Sigmoid colon (tissue), 7 donors: ENCODE results near the gene MBOAT7. TPM values are rescaled to one million over a fixed set of nuclear protein-coding genes. Genes with fewer than 3 reads are reported as not detected.

Source experiments
- DNase-seq: peaks from one replicate; pipeline ENCODE4 v3.0.0-alpha.2; 2019
- H3K27ac ChIP-seq, 4 donors: fragments of 200-600 bp; sonication (generic); one replicate each; pipeline ENCODE4 v1.5.1; 2016 to 2019; ENCODE audit warnings: mild to moderate bottlenecking in 1 of 4
- H3K27me3 ChIP-seq, 3 donors: fragments of 200-600 bp; sonication (generic); one replicate each; pipeline ENCODE4 v1.5.1; 2019; ENCODE audit warnings: mild to moderate bottlenecking in 1 of 3
- H3K36me3 ChIP-seq, 4 donors: fragments of 200-600 bp; sonication (generic); one replicate each; pipeline ENCODE4 v1.5.1; 2016 to 2019
- H3K4me1 ChIP-seq, 4 donors: fragments of 200-600 bp; sonication (generic); one replicate each; pipeline ENCODE4 v1.5.1; 2017 to 2019
- H3K4me3 ChIP-seq, 4 donors: fragments of 200-600 bp; sonication (generic); one replicate each; pipeline ENCODE4 v1.5.1; 2017 to 2019; ENCODE audit warnings: mild to moderate bottlenecking in 2 of 4, moderate library complexity in 1 of 4
- H3K9me3 ChIP-seq, 4 donors: fragments of 200-600 bp in 3 of 4; sonication (generic) in 3 of 4; one replicate each; pipeline versions ENCODE4 v1.5.1 to v1.6.1; 2013 to 2019
- CTCF ChIP-seq, 4 experiments: fragments of 450-650 bp in 3 of 4; fragments of 200-600 bp in 1 of 4; IDR thresholded peaks; one replicate each; pipeline ENCODE4 v1.5.1; 2016 to 2019; ENCODE audit warnings: antibody characterized with exemption in 4 of 4, mild to moderate bottlenecking in 3 of 4, moderate library complexity in 2 of 4
- EP300 ChIP-seq, 4 donors: sonication (generic); formaldehyde crosslinking; IDR thresholded peaks; one replicate each; pipeline ENCODE4 v1.6.1; 2017; ENCODE audit warnings: antibody characterized with exemption in 4 of 4
- POLR2A ChIP-seq, 2 donors: fragments of 450-650 bp; IDR thresholded peaks; one replicate each; pipeline ENCODE4 v1.6.1; 2016; ENCODE audit warnings: antibody characterized with exemption in 2 of 2, mild to moderate bottlenecking in 2 of 2, moderate library complexity in 2 of 2
- POLR2AphosphoS5 ChIP-seq, 4 donors: sonication (generic); formaldehyde crosslinking; IDR thresholded peaks; one replicate each; pipeline ENCODE4 v1.6.1; 2017; ENCODE audit warnings: antibody characterized with exemption in 4 of 4
- WGBS, 2 donors: extraction: QIAGEN DNeasy Blood & Tissue Kit; methylation state at CpG; one replicate each; pipeline ENCODE4 v1.1.7; 2013; 5-methylcytosine and 5-hydroxymethylcytosine counted together
- intact Hi-C: fragments of 100-400 bp; cut with DNase I; formaldehyde crosslinking; loops from one replicate; pipeline ENCODE4 v1.15.1; 2023
- polyA plus RNA-seq, 3 donors: library from polyadenylated mRNA; stranded (reverse); fragments of 200-250 nt; gene quantifications; one replicate each; pipeline ENCODE4 v1.2.3, GENCODE V29; 2013
- total RNA-seq, 4 donors: library from RNA; depleted of rRNA; stranded (reverse); fragments of >200 nt; gene quantifications; one replicate each; pipeline ENCODE4 v1.1.0, GENCODE V29; 2016
- donor health status: healthy with polysubstance abuse.
- donor health status: Bipolar disorder and iron deficiency.
- donor health status: healthy.

The MBOAT7 gene
- total and polyA plus RNA-seq, 7 donors, result 15.0 to 79.7 (median 29.3) TPM

GRCh38 chr19:54193011-54193410, 3.6 kb upstream of the MBOAT7 start:
- peak overlapping the region in 2 of 4 donors; percentile 94 to 97 for H3K27ac ChIP-seq

DNA sequence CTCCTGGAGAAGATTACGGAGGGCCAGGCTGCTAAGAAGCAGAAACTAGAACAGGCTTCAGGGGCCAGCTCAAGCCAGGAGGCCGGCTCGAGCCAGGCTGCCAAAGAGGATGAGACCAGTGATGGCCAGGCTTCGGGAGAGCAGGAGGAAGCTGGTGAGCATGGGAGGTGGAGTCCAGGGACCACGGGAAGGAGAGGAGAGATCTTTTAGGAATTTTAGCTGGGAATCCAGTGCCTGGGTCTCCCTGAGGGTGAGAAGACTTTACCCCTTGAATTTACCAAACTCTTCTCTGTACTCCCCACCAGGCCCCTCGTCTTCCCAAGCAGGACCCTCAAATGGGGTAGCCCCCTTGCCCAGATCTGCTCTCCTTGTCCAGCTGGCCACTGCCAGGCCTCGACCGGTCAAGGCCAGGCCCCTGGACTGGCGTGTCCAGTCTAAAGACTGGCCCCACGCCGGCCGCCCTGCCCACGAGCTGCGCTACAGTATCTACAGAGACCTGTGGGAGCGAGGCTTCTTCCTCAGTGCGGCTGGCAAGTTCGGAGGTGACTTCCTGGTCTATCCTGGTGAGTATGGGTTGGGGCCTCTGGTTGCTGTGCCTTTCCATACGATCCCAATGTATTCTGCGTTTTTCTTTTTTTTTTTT, 2.6 kb upstream of the MBOAT7 start:
- DNase-seq, result no peak
- intact Hi-C loops, result loop anchor here (10.0 kb wide), 1 partner anchor 923 kb away; the partner anchor contains the start of gene PPP1R12C

More at GRCh38 chr19:54193011-54193410, 3.6 kb upstream of the MBOAT7 start:
- Histone ChIP-seq H3K4me3 (no peak overlapping the region), H3K36me3 (peaks cover 0 to 16% (median 4%) of the 10 kb centered on the region in 4 donors), H3K27me3 (no peaks in the 10 kb centered on the region), H3K4me1 (peaks cover 0 to 27% (median 24%) of the 10 kb centered on the region in 4 donors), H3K9me3 (no peaks in the 10 kb centered on the region)
- TF ChIP-seq CTCF (IDR thresholded peaks at IDR 0.05) (no peak), EP300 (IDR thresholded peaks at IDR 0.05) (no peak), POLR2AphosphoS5 (IDR thresholded peaks at IDR 0.05) (no peak), POLR2A (IDR thresholded peaks at IDR 0.05) (no peak)
- intact Hi-C loops, result loop anchor here (10.0 kb wide), 1 partner anchor 922 kb away; the partner anchor contains the start of gene PPP1R12C
- WGBS, 2 donors, result 94 to 96% methylated on average over 11 of the region's 11 CpGs
- DNase-seq, result no peak

GRCh38 chr19:54191011-54191810, 1.8 kb upstream of the MBOAT7 start, which contains the start of gene TSEN34:
TSEN34 (plus strand) TSS chr19:54191308; CDS start chr19:54191365, 57 bp downstream.
- H3K27me3 ChIP-seq, result no peaks in the 10 kb centered on the region
- peaks cover 0 to 27% (median 4%) of the 10 kb centered on the region in 4 donors for H3K36me3 ChIP-seq
- TF ChIP-seq EP300 (IDR thresholded peaks at IDR 0.05) (no peak), POLR2AphosphoS5 (IDR thresholded peaks at IDR 0.05) (peak; percentile 66 to 90 (median 82)), POLR2A (IDR thresholded peaks at IDR 0.05) (peak; percentile 18 to 48), CTCF (IDR thresholded peaks at IDR 0.05) (no peak)
- WGBS, 2 donors, result 1% methylated on average over 77 of the region's 77 CpGs
- peak; percentile 81 for DNase-seq
- peaks cover 0 to 28% (median 26%) of the 10 kb centered on the region in 4 donors for H3K4me1 ChIP-seq
- no peaks in the 10 kb centered on the region for H3K9me3 ChIP-seq
- peak within 1 kb of the TSS; percentile 54 to 95 (median 88) for H3K4me3 ChIP-seq
- intact Hi-C loops, result loop anchor here (10.0 kb wide), 1 partner anchor 924 kb away; the partner anchor contains the start of gene PPP1R12C
- peak within 1 kb of the TSS; percentile 94 to 99 (median 98) for H3K27ac ChIP-seq

More for the DNA sequence above, 2.6 kb upstream of the MBOAT7 start:
- H3K36me3 ChIP-seq, result peaks cover 0 to 20% (median 4%) of the 10 kb centered on the region in 4 donors
- H3K9me3 ChIP-seq, result no peaks in the 10 kb centered on the region
- peak overlapping the region; percentile 94 to 99 (median 98) for H3K27ac ChIP-seq
- peak overlapping the region; percentile 54 to 95 (median 88) for H3K4me3 ChIP-seq
- no peaks in the 10 kb centered on the region for H3K27me3 ChIP-seq
- TF ChIP-seq POLR2AphosphoS5 (IDR thresholded peaks at IDR 0.05) (no peak), POLR2A (IDR thresholded peaks at IDR 0.05) (no peak), EP300 (IDR thresholded peaks at IDR 0.05) (no peak), CTCF (IDR thresholded peaks at IDR 0.05) (no peak)
- 63 to 69% methylated on average over 19 of the region's 19 CpGs for WGBS, 2 donors
- H3K4me1 ChIP-seq, result peaks cover 0 to 28% (median 26%) of the 10 kb centered on the region in 4 donors

DNA sequence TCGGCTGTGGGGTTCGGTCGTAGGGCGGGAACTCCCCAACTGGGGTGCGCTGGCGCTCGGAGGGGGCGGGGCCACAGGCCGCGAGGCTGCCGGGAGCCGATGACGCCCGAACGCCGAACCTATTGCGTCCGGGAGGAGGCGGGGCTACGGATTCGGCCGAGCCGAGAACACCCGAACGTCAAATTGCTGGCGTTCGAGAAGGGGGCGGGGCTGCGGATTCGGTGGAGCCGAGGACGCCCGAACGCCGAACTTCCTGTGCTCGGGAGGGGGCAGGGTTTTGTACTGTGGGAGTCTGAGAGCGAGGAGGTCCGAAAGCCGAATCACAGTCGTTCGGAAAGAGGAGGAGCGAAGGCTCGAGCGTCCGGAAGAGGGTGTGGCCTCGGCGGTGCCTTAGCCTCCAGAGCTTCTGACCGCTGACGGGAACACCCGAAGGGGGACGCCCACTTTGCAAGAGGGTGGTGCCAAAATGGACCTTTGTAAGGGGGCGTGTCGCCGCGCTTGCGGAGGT, 1.2 kb upstream of the MBOAT7 start:
- WGBS, 2 donors, result 0% methylated on average over 56 of the region's 56 CpGs
- Histone ChIP-seq H3K4me3 (peak overlapping the region; percentile 54 to 95 (median 88)), H3K27me3 (no peaks in the 10 kb centered on the region), H3K9me3 (no peaks in the 10 kb centered on the region), H3K27ac (peak overlapping the region; percentile 94 to 99 (median 98)), H3K4me1 (peaks cover 0 to 28% (median 26%) of the 10 kb centered on the region in 4 donors), H3K36me3 (peaks cover 0 to 29% (median 4%) of the 10 kb centered on the region in 4 donors)
- TF ChIP-seq EP300 (IDR thresholded peaks at IDR 0.05) (peak in 1 of 4 donors; percentile 71), CTCF (IDR thresholded peaks at IDR 0.05) (no peak), POLR2AphosphoS5 (IDR thresholded peaks at IDR 0.05) (no peak), POLR2A (IDR thresholded peaks at IDR 0.05) (no peak)
- intact Hi-C loops, result loop anchor here (10.0 kb wide), 1 partner anchor 924 kb away; the partner anchor contains the start of gene PPP1R12C
- DNase-seq, result peak; percentile 100
